HG02970 (cell line): ENCODE results near the gene VPS13D.
"Not testable (repeated sequence)": the region's sequence is repeated elsewhere in the genome, so short reads cannot be mapped to it uniquely, and the experiment has no call there.

ENCODE experiments used
- ATAC-seq: cut with Tn5 transposase; IDR thresholded peaks from one replicate; pipeline ENCODE4 v1.9.1; 2021; ENCODE audit warnings: mild to moderate bottlenecking, moderate library complexity, moderate number of reproducible peaks; ENCODE audit not compliant: unreplicated experiment, low FRiP score

VPS13D gene

GRCh38 chr1:12224092-12224491 lies 5.7 kb upstream of the VPS13D start:
- not testable (repeated sequence) for ATAC-seq

DNA sequence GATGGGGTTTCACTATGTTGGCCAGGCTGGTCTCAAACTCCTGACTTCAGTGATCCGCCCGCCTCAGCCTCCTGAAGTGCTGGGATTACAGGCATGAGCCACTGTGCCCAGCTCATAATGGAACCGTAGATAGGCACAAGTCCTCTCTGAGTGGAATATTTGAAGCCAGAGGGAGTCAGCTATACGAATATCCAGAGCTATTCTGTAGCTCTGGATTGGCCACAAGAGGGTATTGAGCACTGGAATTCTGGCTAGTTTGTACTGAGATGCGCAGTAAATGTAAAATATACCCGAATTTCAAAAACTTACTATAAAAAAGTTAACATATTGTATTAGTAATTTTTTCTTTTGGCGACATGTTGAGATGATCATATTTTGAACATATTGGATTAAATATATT lies 851 bp upstream of the VPS13D start:
- no peak for ATAC-seq

DNA sequence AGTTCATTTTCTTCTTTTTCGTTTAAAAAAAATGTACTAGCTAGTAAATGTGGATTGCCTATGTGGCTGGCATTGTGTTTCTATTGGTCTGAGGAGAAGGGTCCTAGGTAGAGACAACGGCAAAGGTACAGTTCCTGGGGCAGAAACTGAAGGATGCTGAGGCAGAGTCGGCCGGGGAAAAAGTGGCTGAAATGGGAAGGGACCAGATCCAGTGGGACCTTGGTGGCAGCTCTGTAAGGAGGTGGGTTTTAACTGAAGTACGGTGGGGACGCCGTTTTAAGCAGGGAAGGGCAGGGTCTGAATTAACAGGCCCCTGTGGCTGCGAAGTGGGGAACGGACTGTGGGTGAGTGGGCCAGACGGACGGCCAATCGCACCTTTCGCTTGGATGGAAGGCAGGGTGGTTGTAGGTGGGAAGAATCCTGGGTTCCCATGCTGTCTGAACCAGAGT lies 420 bp upstream of the VPS13D start:
- no peak for ATAC-seq

DNA sequence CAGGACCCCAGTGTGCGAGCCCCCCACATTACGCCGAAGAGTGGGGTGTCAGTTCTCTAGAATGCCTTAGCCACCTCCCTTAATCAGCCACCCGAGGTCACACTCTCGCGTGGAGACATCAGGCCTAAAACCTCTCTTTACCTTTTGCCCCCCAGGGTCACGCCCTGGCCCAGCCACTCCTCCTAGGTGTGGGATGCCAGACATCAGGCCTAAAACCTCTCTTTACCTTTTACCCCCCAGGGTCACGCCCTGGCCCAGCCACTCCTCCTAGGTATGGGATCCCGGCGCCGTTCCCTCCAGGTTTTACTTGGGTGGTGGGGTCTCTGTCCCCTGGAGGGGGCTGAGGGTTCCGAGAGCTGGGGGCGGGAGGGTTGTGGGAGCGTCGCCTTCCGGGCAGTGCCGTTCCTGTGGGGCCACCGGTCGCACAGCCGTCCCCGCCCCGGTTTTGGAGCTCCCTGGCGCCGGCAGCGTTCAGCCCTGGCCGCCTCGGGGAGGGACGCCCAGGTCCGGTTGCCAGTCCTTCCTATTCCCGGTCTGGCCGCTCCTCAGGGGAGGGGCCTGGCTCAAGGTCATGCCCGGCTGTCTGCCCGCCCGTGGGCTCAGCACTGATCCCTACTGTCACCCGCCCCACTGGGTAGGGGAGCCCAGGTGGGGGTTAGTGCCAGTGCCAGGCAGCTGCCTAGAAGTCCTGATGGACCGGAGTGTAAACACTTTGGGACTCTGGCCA lies 882 bp downstream of the VPS13D start:
- ATAC-seq, result peak; percentile 19

DNA sequence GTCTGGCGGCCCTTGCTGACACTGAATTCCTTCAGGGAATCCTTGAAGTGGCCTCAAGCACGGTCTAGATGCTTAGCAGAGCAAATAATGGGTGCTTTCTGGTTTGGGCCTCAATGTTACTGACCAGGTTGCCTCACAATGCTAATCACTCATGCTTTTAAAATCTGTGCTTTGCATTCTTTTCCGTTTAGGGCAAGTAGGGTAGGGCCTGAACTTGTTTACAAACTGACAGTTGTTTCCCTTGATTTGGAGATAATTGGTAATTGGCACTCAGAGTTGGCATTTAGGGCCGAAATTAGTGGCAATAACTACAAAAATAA lies 1.4 kb downstream of the VPS13D start:
- no peak for ATAC-seq

GRCh38 chr1:12232221-12232620 lies 2.4 kb downstream of the VPS13D start:
- ATAC-seq, result no peak

- no peak for ATAC-seq
These were observed 14.2 kb downstream of the VPS13D start for GRCh38 chr1:12244078-12244477.

- ATAC-seq, result no peak
These were observed 14.8 kb downstream of the VPS13D start for GRCh38 chr1:12244585-12244984.

GRCh38 chr1:12245116-12245515 lies 15.3 kb downstream of the VPS13D start:
- no peak for ATAC-seq

GRCh38 chr1:12245733-12246132 lies 15.9 kb downstream of the VPS13D start:
- no peak for ATAC-seq

DNA sequence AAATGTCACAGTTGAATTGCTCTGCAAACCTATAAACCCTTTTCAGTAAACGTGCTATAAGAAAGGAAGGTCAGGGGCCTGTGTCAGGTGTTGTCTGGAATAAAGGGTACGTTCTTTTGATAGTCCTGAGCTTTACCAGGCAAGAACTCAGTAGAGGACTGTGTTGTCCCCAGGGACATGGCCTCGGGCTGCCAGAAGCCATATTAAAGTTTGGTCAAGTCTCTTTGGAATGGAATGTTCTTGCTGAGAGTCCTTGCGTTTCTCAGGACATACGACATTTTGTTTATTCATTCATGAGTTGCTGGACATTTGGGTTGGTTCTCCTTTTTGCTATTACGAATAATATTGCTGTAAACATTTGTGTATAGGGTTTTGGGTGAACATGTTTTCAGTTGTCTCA lies 16.8 kb downstream of the VPS13D start:
- ATAC-seq, result no peak

- ATAC-seq, result no peak
These were observed 19.4 kb downstream of the VPS13D start for GRCh38 chr1:12249181-12249580.

DNA sequence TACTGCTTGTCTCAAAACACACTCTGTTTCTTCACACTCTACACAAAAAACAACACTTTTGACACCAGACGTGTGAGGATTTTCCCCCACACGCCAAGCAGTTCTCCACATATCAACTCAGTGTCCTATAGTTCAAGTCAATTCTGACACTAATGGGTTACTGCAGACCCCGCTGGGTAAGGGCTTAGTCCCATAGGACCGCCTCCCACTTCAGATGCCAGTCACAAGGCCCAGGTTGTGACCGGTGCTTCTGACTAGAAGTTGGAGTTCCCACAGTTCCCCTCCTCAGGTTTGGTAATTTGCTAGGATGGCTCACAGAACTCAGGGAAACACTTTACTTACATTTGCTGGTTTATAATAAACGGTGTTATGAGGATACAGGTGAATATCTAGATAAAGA lies 19.9 kb downstream of the VPS13D start:
- ATAC-seq, result no peak

GRCh38 chr1:12251442-12251841 lies 21.6 kb downstream of the VPS13D start:
- no peak for ATAC-seq

DNA sequence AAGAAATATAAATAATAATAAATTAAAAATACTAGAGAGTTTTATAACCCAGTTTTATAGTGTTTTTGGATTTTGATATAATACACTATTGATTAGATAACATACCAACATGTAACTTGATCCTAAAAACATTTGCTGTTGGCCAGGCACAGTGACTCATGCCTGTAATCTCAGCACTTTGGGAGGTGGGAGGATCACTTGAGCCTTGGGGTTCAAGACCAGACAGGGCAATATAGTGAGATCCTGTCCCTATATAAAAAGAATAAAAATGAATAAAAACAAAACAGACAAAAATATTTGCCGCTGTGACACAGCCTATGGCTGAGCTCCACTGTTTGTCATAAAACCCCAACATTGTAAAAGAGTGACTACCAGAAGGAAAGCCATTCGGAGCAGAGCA lies 26.1 kb downstream of the VPS13D start:
- no peak for ATAC-seq

- no peak for ATAC-seq
These were observed 28.4 kb downstream of the VPS13D start for GRCh38 chr1:12258272-12258671.

- no peak for ATAC-seq
These were observed 39.5 kb downstream of the VPS13D start for GRCh38 chr1:12269351-12269750.

DNA sequence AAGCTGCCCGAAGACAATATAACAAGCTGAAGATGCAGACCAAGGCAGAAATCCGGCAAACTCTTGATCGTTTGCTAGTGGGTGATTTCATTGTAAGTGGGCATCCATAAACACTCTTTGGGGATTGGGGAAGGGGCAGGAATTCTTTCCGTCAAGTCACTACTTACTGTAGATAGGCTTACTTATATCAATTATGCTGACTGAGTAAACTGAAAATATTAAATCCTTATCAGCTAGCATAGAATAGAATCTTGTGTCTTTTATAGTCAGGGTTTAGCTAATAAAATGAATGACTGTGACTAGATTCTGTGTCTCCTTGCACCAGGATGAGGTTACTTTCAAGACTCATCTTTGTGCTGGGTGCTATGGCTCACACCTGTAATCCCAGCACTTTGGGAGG lies 41.2 kb downstream of the VPS13D start:
- ATAC-seq, result no peak

GRCh38 chr1:12272770-12273169 lies 42.9 kb downstream of the VPS13D start:
- ATAC-seq, result no peak

- no peak for ATAC-seq
These were observed 45.5 kb downstream of the VPS13D start for GRCh38 chr1:12275370-12275769.

DNA sequence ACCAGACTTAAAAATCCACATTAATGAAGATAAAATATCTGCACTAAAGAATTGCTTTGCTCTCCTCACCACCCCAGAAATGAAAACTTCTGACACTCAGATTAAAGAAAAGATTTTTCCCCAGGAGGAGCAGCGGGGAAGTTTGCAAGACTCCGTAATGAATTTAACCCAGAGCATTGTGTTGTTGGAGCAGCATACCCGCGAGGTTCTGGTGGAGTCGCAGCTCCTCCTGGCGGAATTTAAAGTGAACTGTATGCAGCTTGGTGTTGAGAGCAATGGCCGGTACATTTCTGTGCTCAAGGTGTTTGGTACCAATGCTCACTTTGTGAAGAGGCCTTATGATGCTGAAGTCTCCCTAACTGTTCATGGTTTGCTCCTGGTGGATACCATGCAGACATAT lies 46.4 kb downstream of the VPS13D start:
- no peak for ATAC-seq

- no peak for ATAC-seq
These were observed 49.2 kb downstream of the VPS13D start for GRCh38 chr1:12279003-12279402.
